CD4-positive, alpha-beta T cell treated with Interleukin-15 for 1 hour (primary cell): ENCODE data around the gene PARP9.
"Not testable (repeated sequence)": the region's sequence is repeated elsewhere in the genome, so short reads cannot be mapped to it uniquely, and the experiment has no call there.

Experiments used
- DNase-seq: peaks from one replicate; pipeline ENCODE4 v3.0.0-alpha.2; 2020

The PARP9 gene

GRCh38 chr3:122572940-122573412, 8.9 kb upstream of the PARP9 start:
- DNase-seq = peak; percentile 48

DNA sequence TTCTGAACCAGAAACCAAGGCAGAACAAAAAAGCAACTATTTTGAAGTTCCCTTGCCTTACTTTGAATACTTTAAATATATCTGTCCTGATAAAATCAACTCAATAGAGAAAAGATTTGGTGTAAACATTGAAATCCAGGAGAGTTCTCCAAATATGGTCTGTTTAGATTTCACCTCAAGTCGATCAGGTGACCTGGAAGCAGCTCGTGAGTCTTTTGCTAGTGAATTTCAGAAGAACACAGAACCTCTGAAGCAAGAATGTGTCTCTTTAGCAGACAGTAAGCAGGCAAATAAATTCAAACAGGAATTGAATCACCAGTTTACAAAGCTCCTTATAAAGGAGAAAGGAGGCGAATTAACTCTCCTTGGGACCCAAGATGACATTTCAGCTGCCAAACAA, 4.7 kb upstream of the PARP9 start:
- no peak for DNase-seq

DNA sequence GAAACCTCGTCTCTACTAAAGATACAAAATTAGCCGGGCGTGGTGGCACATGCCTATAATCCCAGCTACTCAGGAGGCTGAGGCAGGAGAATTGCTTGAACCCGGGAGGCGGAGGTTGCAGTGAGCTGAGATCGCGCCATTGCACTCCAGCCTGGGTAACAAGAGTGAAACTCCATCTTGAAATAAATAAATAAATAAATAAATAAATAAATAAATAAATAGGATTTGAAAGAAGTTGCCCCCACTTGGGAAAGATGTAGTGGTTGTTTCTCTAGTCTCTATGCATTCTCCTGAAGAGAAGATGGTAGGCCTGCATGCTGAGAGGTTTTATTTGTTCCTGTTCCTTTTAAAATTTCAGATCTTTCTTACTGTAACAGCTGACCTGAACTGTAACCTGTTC, 4.0 kb upstream of the PARP9 start:
- DNase-seq = not testable (repeated sequence)

DNA sequence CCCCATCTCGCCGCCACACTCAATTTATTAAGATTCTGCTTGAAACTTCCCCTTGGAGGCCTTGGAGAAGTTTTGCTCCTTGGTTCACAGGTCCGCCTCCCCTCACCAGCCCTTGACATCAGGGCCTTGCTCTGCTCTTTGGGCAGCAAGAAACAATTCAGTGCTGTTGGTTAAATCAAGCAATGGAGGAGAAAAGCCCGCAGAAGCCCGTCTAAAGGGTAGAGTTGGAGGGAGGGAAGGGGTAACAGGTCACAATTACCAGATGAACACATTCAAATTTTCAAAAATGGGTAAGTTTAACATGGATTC, 429 bp downstream of the PARP9 start:
- DNase-seq = no peak

GRCh38 chr3:122562923-122563716, 980 bp downstream of the PARP9 start:
- DNase-seq = no peak

GRCh38 chr3:122560680-122561079, 3.4 kb downstream of the PARP9 start:
- DNase-seq = peak; percentile 35

- DNase-seq = no peak
Measured at GRCh38 chr3:122559906-122560305, 4.2 kb downstream of the PARP9 start.

- DNase-seq = no peak
Measured at GRCh38 chr3:122558605-122559004, 5.5 kb downstream of the PARP9 start.

DNA sequence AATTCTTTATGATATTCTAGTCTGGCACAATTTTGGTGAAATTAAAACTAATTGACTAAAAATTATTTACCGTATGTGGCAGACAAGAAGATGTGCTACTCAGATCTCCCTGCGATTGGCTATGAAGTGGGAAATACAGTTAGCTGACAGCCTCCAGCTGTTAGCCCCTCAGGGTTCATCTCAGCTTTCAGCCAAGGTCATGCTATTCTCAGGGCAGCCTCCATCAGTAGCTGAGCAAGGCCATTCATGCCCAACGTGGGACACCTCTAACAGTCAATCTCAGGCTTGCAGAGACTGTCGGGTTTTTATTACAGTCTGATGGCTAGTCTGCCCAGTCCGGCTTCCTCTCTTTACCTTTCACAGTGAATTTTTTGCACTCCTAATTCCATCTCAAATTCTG, 6.7 kb downstream of the PARP9 start:
- DNase-seq = no peak

DNA sequence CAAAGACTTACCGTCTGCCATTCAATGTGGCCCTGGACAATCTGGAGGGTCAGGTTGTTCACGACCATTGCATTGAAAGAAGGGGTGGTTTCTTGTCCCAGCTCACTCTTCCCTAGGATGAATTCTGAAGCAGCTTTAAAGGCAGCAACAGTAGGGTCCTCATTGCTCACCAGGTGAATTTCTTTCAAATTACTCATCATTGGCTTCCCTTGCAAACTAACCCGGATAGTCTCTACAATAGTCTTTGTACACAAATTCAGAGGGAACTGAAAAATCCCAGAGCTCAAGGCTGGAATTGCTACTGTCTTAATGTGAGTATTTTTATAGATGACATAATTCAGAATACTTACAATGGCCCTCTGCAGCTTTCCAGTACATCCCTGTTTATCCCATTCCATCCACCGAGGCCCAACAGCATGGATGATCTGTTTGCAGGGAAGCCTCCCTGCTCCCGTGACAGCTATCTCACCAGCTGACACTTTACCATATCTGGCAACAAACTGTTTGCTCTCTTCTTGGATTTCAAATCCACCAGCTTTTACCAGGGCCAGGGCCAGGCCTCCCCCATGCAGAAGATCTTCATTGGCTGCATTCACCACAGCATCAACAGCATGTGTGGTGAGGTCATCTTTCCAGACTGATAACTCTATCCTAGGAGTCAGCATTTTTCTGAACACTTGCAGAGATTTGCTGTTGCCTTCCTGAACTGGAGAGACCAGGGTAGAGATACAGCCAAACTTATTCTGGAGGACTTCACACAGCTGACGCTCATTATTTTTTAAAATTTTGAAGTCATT, 8.6 kb downstream of the PARP9 start:
- DNase-seq = no peak

DNA sequence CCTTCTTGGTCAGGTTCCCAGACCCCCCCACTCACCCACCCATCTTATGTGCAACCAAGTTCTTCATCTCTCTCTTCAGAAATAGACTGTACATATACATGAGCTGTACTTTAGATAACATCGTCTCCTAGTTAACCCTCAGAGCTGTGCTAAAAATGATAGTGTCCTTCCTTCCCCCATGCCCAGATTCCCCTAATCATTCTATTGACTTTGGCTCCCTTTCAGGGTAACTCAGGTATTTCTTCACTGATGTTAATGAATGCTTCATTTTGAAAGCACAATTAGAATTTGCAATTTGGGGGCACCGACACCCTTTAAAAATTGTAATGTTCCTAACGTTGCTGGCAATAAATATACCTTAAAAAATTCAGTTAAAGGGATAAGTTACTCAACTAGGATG, 10.9 kb downstream of the PARP9 start:
- no peak for DNase-seq

DNA sequence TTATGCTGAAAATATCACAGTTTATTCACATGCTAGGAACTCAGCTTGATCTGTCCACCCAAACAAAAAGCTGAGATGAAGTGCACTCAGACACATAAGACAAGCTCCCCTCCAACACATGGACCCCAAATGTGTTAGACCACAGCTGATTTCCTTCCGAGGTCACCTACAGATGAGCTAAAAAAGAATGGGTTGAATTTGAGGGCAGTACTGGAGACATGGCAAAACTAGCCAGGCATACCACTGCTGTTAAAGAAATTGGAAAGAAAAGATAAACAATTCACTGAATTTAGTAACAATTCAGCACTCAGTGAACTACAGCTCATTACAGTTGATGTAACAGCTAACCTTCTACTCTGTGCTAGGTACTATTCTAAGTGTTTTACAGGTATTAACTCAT, 15.5 kb downstream of the PARP9 start:
- no peak for DNase-seq

GRCh38 chr3:122548076-122548475, 16.0 kb downstream of the PARP9 start:
- DNase-seq = no peak

GRCh38 chr3:122546151-122546550, 17.9 kb downstream of the PARP9 start:
- no peak for DNase-seq

GRCh38 chr3:122538956-122539490, 25.1 kb downstream of the PARP9 start:
- DNase-seq = no peak

- no peak for DNase-seq
Measured at GRCh38 chr3:122536632-122537001, 27.5 kb downstream of the PARP9 start.

- no peak for DNase-seq
Measured at GRCh38 chr3:122535964-122536631, 28.0 kb downstream of the PARP9 start.

- no peak for DNase-seq
Measured at GRCh38 chr3:122533931-122534334, 30.2 kb downstream of the PARP9 start.

DNA sequence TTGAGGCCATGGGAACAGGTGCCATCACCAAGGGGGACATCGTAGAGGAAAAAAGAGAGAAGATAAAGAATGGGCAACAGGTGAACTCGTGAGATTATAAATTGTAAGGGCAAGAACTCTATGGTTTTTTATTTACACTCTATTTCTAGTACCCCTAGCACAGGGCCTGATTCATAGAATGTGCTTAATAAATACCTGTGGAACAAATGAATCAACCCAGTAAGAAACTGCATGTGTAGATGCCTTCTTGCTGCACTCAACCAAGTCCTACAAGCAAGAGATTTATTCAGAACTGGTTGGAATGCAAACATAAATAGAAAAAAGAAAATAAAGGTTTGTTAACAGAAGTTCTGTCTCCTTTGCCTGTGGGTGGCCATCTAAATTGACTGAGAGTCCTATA, 30.6 kb downstream of the PARP9 start:
- DNase-seq = no peak

- no peak for DNase-seq
Measured at GRCh38 chr3:122530164-122530563, 33.9 kb downstream of the PARP9 start.

GRCh38 chr3:122523317-122523716, 40.8 kb downstream of the PARP9 start:
- DNase-seq = no peak

DNA sequence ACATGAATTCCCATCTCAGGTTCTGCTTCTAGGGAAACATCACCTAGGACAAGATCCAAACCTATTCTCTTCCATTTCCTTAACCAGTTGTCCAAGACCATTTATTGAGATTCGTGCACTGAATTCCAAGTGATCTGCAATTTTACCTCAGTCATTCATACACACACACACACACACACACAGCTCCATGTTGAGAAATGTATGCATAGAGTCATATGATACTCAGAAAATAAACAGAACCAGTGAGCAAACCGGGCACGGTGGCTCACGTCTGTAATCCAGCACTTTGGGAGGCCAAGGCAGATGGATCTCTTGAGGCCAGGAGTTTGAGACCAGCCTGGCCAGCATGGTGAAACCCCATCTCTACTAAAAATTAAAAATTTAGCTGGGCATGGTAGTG, 43.2 kb downstream of the PARP9 start:
- no peak for DNase-seq

DNA sequence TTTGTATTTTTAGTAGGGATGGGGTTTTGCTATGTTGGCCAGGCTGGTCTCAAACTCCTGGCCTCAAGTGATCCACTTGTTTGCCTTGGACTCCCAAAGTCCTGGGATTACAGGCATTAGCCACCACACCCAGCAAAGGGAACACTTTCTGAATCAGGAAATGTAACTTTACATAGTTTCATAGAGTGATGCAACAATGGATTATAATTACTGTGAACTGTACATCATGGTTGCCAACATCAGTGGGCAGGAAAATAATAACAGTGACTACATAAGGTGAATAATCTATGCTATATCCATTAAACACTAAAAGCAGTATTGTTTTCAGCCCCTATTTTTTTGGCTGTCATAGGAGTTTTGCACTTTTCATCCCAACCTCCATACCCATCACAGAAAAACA, 44.4 kb downstream of the PARP9 start:
- DNase-seq = no peak
